NCI-H82 (cell line): Measurements from ENCODE around the gene CDH13.
A peak's percentile ranks its signal among the peaks of the same experiment; 100 is the strongest.

Source experiments
- DNase-seq: peaks from one replicate; lab custom pipeline; 2025; lab: John Stamatoyannopoulos, UW

Gene CDH13

GRCh38 chr16:83185902-83186301 is 559.1 kb downstream of the CDH13 start:
- DNase-seq, result no peak

GRCh38 chr16:83187405-83187804 is 560.6 kb downstream of the CDH13 start:
- no peak for DNase-seq

DNA sequence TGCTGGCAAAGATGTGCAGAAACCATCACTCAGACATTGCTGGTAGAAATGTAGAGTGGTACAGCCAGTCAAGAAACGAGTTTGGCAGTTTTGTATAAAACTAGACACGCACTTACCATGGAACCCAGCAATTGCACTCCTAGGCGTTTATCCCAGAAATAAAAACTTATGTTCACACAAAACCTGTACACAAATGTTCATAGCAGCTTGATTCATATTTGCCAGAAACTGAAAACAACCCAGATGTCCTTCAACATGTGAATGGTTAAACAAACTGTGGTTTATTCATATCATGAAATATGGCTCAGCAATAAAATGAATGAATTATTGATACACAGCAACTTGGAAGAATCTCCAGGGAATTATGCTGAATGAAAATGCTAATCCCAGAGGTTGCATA is 570.0 kb downstream of the CDH13 start:
- no peak for DNase-seq

GRCh38 chr16:83197450-83197849 is 570.7 kb downstream of the CDH13 start:
- DNase-seq, result no peak

DNA sequence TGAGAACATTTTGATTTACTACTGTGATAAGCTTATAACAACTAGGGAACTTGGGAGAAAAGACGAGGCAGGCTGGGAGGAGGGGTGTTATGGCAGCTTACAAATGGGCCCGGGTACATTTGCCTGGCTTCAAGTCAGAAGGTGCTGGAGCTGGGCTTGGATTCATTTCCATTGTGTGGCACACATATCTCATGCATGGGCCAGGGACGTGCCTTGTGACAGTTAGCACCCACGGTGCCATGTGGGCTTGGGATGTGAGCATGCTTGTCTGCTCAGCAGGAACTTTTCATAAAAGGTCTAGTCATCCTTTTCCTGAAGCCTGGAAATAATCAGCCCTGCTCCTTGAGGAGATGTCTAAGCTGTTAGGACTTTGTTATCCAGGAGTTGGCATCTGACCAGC is 572.2 kb downstream of the CDH13 start:
- no peak for DNase-seq

- peak; percentile 30 for DNase-seq
Measured at GRCh38 chr16:83200005-83200779, 573.4 kb downstream of the CDH13 start.

DNA sequence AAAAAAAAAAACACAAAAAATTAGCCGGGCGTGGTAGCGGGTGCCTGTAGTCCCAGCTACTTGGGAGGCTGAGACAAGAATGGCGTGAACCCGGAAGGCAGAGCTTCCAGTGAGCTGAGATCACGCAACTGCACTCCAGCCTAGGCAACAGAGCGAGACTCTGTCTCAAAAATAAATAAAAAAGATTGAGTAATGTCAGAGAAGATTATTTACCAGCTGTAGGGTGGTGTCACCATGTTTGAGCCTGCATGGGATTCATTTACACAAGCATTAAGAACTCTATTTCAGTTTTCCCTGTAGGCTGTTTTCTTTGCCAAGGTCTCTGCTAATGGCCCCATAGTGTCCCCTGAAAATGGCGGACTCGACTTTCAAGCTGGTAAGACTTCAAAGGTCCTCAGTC is 575.0 kb downstream of the CDH13 start:
- no peak for DNase-seq

- no peak for DNase-seq
Measured at GRCh38 chr16:83205896-83206295, 579.1 kb downstream of the CDH13 start.

DNA sequence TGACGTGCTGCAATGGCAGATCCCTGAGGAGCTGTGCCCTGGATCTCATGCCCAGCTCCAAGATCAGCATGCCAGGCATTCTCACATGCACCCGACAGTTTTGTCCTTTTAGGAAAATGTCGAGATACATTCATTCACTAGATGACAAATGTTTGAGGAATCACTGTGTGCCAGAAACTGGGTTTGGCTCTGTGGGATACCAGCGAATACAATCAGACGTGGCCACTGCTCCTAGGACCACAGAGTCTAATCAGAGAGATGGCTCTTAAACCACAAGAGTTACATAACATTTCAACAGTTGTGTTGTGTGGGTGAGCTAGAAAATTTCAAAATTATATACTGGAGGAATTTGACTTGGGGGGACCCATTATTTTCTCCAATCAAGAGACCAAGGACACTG is 579.7 kb downstream of the CDH13 start:
- no peak for DNase-seq

- DNase-seq, result no peak
Measured at GRCh38 chr16:83211711-83212110, 584.9 kb downstream of the CDH13 start.

- no peak for DNase-seq
Measured at GRCh38 chr16:83212301-83212841, 585.6 kb downstream of the CDH13 start.

GRCh38 chr16:83214671-83215070 is 587.9 kb downstream of the CDH13 start:
- no peak for DNase-seq

DNA sequence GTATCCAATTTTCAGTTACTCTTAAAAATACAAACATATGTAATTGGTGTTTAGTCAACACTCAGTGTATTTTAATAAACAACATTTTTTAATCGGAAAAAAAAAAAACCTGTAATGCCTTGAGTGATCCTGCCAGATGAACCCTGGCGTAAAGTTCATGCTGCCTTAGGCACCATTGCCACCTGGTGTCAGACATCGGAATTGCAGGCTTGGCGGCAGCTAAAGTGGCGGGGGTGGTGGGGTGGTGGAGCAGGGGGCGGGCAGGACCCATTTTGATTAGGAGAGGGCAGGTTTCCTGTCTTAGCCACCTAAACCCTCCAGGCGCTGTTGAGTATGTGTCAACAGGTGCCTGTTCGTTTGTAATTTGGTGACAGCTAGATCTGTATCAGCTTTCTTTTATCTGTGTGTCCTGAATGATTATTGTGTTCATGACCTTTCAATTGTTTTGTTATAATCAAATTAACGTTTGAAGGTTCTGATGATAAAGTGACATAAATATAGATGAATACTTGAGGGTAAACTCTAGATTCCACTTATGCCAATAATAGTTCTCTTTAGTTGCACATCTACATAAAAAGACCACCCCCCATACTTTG is 588.7 kb downstream of the CDH13 start:
- DNase-seq, result peak; percentile 66

DNA sequence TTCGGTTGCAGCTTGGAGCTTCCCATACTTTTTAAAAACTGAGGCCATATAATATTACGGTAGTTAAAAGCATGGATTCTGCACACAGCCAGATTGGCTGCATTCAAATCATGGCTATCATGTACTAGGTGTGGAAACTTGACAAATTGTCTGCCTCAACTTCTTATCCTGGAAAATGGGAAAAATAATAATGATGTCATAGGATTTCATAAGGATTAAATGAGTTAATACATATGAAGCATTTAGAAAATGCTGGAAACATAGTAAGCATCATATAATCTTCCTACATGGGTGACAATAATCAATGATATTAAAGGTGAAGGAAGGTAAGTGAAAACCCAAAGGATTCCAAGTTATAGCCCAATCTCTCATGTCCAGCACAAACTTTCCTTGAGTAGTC is 592.5 kb downstream of the CDH13 start:
- no peak for DNase-seq

GRCh38 chr16:83220066-83220465 is 593.3 kb downstream of the CDH13 start:
- DNase-seq, result no peak

- DNase-seq, result no peak
Measured at GRCh38 chr16:83224642-83225041, 597.9 kb downstream of the CDH13 start.

- no peak for DNase-seq
Measured at GRCh38 chr16:83227336-83227735, 600.6 kb downstream of the CDH13 start.

- DNase-seq, result no peak
Measured at GRCh38 chr16:83231729-83232128, 605.0 kb downstream of the CDH13 start.

- DNase-seq, result no peak
Measured at GRCh38 chr16:83233153-83233552, 606.4 kb downstream of the CDH13 start.

DNA sequence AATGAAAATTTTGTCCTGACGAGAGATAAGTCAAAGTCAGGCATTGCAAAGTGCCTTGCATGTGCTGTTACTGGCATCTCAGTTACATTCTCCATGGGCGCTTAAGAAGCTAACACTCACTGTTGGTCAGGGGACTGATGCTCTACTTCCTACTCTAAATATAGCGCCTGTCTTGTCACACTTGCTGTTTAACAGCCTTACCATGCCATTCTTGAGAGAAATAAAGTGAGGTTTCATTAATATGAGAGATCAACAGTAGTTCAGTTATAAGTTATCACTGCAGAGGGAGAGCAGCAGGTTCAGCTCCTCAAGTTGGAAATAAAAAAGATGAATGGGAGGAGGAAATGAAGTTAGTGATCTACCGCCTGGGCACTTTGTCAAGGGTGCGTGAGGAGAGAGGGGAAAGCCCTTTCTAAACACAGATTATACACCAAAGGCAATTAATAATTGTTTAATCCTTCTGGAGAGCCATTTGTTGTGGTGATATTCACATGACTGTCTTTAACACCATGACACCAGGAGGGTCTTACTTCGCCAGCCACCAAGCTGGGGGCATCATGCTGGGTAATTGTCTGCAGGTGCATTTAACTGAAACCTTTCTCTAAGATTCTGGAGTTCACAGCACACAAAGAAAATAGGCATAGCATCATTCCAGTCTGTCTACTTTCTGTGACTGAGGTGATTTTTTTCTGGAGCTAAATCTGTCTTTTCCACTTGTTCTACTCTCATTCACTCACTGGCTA is 612.4 kb downstream of the CDH13 start:
- no peak for DNase-seq

- DNase-seq, result no peak
Measured at GRCh38 chr16:83244057-83244456, 617.3 kb downstream of the CDH13 start.

- DNase-seq, result no peak
Measured at GRCh38 chr16:83245061-83245460, 618.3 kb downstream of the CDH13 start.
